Lung (tissue), 12 donors: ENCODE results near the gene STRADA. TPM values are rescaled to one million over a fixed set of nuclear protein-coding genes. Genes with fewer than 3 reads are reported as not detected.
A peak's percentile ranks its signal among the peaks of the same experiment; 100 is the strongest.

ENCODE experiments used
- ATAC-seq: fragments of 200-7000 bp; cut with Tn5 transposase; one replicate; pipeline ENCODE4 v1.9.1; 2020; ENCODE audit warnings: moderate number of reproducible peaks; ENCODE audit not compliant: insufficient read depth, low FRiP score
- DNase-seq, 3 donors: peaks; one replicate each; pipeline ENCODE4 v3.0.0-alpha.2; 2013 to 2017
- H3K27ac ChIP-seq, 2 donors: one replicate each; pipeline ENCODE4 v1.5.1; 2013; ENCODE audit warnings: mild to moderate bottlenecking in 2 of 2, moderate library complexity in 2 of 2, control low read depth in 1 of 2, inconsistent platforms in 1 of 2, low read depth in 1 of 2, low read length in 1 of 2
- H3K27me3 ChIP-seq, 3 donors: one replicate each; pipeline ENCODE4 v1.5.1; 2013; ENCODE audit warnings: low read length in 2 of 3; ENCODE audit not compliant: control insufficient read depth in 3 of 3, insufficient read depth in 3 of 3
- H3K36me3 ChIP-seq, 4 donors: one replicate each; pipeline ENCODE4 v1.5.1; 2013; ENCODE audit warnings: low read length in 4 of 4, mild to moderate bottlenecking in 1 of 4, moderate library complexity in 1 of 4; ENCODE audit not compliant: control insufficient read depth in 4 of 4, insufficient read depth in 4 of 4
- H3K4me1 ChIP-seq, 5 donors: one replicate each; pipeline ENCODE4 v1.5.1; 2013; ENCODE audit warnings: low read length in 5 of 5, mild to moderate bottlenecking in 2 of 5, moderate library complexity in 1 of 5; ENCODE audit not compliant: control insufficient read depth in 5 of 5, insufficient read depth in 5 of 5
- H3K4me3 ChIP-seq: one replicate; pipeline ENCODE4 v1.5.1; 2013; ENCODE audit warnings: mild to moderate bottlenecking, control low read depth, moderate library complexity
- H3K9ac ChIP-seq, 2 donors: one replicate each; pipeline ENCODE4 v1.5.1; 2013; ENCODE audit warnings: low read length in 2 of 2, control low read depth in 1 of 2; ENCODE audit not compliant: insufficient read depth in 1 of 2
- H3K9me3 ChIP-seq, 4 donors: one replicate each; pipeline ENCODE4 v1.5.1; 2013; ENCODE audit warnings: low read length in 3 of 4, mild to moderate bottlenecking in 1 of 4, moderate library complexity in 1 of 4; ENCODE audit not compliant: control insufficient read depth in 4 of 4, insufficient read depth in 3 of 4
- WGBS, 2 donors: extraction: QIAGEN DNeasy Blood & Tissue Kit; methylation state at CpG; one replicate each; pipeline ENCODE4 v1.1.7; 2013; 5-methylcytosine and 5-hydroxymethylcytosine counted together
- polyA plus RNA-seq, 2 donors: library from polyadenylated mRNA; stranded (reverse); fragments of 200-250 nt; gene quantifications; one replicate each; pipeline ENCODE4 v1.2.1, GENCODE V29; 2013
- total RNA-seq, 2 donors: library from RNA; depleted of rRNA in 1 of 2; stranded (reverse); fragments of >200 nt in 1 of 2; gene quantifications; one replicate each; pipeline ENCODE4 v1.2.1, GENCODE V29; 2014 to 2021
- TF ChIP-seq, protein P1 (sequence below): IDR thresholded peaks from 2 replicates; pipeline ENCODE4 v1.5.1; 2012; ENCODE audit warnings: mild to moderate bottlenecking; ENCODE audit errors: control extremely low read depth, extremely low read depth
- donor health status: control.
- donor health status: control.
- donor health status: Bipolar disorder and iron deficiency.
- donor health status: healthy.
- donor health status: DM: yes; HTN: yes; CAD: no.

STRADA gene
- total and polyA plus RNA-seq, 4 donors, result 20.7 to 48.8 (median 28.4) TPM

DNA sequence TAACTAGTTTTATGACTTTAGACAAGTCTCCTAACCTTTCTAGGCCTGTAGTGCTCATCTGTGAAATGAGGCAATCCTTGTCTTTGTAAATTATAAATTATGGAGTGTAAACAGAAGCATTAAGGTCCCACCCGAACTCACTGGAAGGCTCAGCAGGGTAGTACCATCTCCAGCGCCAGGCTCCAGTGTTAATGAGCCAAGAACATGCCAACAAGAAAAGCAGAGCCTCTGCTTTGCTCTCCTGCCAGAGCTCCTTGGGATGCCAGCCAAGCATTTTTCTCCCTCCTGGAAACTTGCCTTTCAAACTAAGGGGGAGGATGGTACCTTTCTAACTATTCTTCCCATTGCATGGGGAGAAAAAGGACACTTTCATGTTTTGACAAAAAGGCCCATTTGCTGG, 56.6 kb downstream of the STRADA start:
- H3K36me3 ChIP-seq, result peaks cover 28 to 40% (median 30%) of the 10 kb centered on the region in 4 donors
- no peak for DNase-seq

DNA sequence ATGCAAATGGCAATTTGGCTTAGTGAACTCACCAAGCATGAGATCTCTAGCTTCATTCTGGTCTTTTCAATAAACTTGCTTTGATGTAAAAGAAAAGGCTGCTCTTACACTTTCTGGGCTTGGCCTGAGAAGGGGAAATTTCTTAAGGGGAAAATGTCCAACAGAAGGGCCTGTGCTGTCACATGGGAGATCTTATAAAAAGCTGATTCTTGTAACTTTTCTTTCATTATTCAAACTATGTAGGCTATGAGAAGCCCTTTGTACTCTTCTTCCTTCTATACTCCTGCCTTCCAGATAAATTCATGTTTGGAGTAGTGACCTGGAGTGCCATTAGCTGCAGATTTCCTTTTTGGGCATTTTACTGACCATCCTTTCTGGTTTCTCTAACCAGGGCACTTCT, 58.6 kb downstream of the STRADA start:
- TF ChIP-seq, protein P1, sequence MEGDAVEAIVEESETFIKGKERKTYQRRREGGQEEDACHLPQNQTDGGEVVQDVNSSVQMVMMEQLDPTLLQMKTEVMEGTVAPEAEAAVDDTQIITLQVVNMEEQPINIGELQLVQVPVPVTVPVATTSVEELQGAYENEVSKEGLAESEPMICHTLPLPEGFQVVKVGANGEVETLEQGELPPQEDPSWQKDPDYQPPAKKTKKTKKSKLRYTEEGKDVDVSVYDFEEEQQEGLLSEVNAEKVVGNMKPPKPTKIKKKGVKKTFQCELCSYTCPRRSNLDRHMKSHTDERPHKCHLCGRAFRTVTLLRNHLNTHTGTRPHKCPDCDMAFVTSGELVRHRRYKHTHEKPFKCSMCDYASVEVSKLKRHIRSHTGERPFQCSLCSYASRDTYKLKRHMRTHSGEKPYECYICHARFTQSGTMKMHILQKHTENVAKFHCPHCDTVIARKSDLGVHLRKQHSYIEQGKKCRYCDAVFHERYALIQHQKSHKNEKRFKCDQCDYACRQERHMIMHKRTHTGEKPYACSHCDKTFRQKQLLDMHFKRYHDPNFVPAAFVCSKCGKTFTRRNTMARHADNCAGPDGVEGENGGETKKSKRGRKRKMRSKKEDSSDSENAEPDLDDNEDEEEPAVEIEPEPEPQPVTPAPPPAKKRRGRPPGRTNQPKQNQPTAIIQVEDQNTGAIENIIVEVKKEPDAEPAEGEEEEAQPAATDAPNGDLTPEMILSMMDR, result no peak
- DNase-seq (no peak), ATAC-seq (no peak)
- Histone ChIP-seq H3K4me3 (no peak overlapping the region), H3K9ac (no peak overlapping the region), H3K36me3 (peaks cover 12 to 26% (median 19%) of the 10 kb centered on the region in 4 donors), H3K4me1 (peaks cover 0 to 14% (median 5%) of the 10 kb centered on the region in 5 donors), H3K27me3 (no peaks in the 10 kb centered on the region), H3K27ac (no peak overlapping the region), H3K9me3 (no peaks in the 10 kb centered on the region)

More for the DNA sequence above, 56.6 kb downstream of the STRADA start:
- H3K9ac ChIP-seq, result no peak overlapping the region
- TF ChIP-seq, protein P1, result no peak
- WGBS, 2 donors, result 34 to 69% methylated on average over 2 of the region's 2 CpGs
- no peak overlapping the region for H3K4me3 ChIP-seq
- peaks cover 0 to 10% (median 5%) of the 10 kb centered on the region in 5 donors for H3K4me1 ChIP-seq
- H3K27me3 ChIP-seq, result no peaks in the 10 kb centered on the region
- H3K9me3 ChIP-seq, result no peaks in the 10 kb centered on the region
- H3K27ac ChIP-seq, result peak overlapping the region in 1 of 2 donors; percentile 24
- ATAC-seq, result no peak

DNA sequence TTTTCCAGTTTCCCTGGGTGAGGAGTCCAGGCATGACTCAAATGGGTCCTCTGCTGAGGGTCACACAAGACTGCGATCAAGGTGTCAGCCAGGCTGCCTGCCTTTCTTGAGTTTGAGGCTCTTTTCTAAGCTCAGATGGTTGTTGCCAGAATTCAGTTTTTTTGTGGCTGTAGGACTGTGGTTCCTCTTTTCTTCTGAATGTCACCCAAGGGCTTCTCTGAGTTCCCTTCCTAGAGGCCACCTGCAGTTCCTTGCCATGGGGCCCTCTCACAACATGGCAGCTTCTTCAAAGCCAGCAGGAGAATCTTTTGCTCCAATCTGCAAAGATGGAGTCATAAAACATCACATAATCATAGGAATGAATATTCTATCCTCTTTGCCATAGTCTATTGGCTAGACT, 59.2 kb downstream of the STRADA start:
- H3K4me3 ChIP-seq, result no peak overlapping the region
- DNase-seq (no peak), ATAC-seq (no peak)
- H3K27me3 ChIP-seq, result no peaks in the 10 kb centered on the region
- peaks cover 12 to 27% (median 18%) of the 10 kb centered on the region in 4 donors for H3K36me3 ChIP-seq
- H3K9ac ChIP-seq, result no peak overlapping the region
- peaks cover 0 to 14% (median 5%) of the 10 kb centered on the region in 5 donors for H3K4me1 ChIP-seq
- 99 to 100% methylated on average over 1 of the region's 1 CpG for WGBS, 2 donors
- no peaks in the 10 kb centered on the region for H3K9me3 ChIP-seq
- H3K27ac ChIP-seq, result no peak overlapping the region
- TF ChIP-seq, protein P1, result no peak

DNA sequence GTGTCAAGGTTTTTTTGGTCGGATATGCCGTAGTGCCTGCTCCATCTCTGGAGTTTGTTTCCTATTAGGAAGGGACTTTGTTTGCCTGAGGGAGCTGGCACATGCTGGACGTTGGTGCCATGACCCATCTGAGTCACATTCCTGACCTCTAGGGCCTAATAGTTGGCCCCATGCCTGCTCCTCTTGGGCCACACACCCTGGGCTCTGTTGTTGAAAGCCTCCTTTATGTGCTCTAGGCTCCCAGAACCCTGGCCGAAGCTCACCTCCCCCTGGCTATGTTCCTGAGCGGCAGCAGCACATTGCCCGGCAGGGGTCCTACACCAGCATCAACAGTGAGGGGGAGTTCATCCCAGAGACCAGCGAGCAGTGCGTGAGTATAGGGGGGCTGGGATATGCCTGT, 60.1 kb downstream of the STRADA start:
- H3K36me3 ChIP-seq, result peaks cover 12 to 32% (median 18%) of the 10 kb centered on the region in 4 donors

More for the DNA sequence above, 60.1 kb downstream of the STRADA start:
- no peaks in the 10 kb centered on the region for H3K9me3 ChIP-seq
- H3K4me1 ChIP-seq, result peaks cover 0 to 16% (median 11%) of the 10 kb centered on the region in 5 donors
- DNase-seq, result no peak
- no peak overlapping the region for H3K4me3 ChIP-seq
- TF ChIP-seq, protein P1, result no peak
- WGBS, 2 donors, result 68 to 87% methylated on average over 8 of the region's 8 CpGs
- peak overlapping the region in 1 of 2 donors; percentile 83 for H3K27ac ChIP-seq
- ATAC-seq, result no peak
- no peaks in the 10 kb centered on the region for H3K27me3 ChIP-seq
- no peak overlapping the region for H3K9ac ChIP-seq
